PC-3 (cell line): ENCODE measurements around the gene ALKBH2.

Experiments
- CTCF ChIP-seq: fragments of 300-600 bp; sonication (generic); conservative IDR thresholded peaks from 2 replicates; pipeline ENCODE4 v1.5.1; 2017; ENCODE audit warnings: antibody characterized with exemption, low read depth, mild to moderate bottlenecking, low read length
- EZH2 ChIP-seq: fragments of 300-600 bp; sonication (generic); IDR thresholded peaks from one replicate; pipeline ENCODE4 v1.6.1; 2017; ENCODE audit warnings: antibody characterized with exemption, mild to moderate bottlenecking, low read length; ENCODE audit not compliant: unreplicated experiment
- EZH2phosphoT487 ChIP-seq: fragments of 300-600 bp; sonication (generic); IDR thresholded peaks from 2 replicates; pipeline ENCODE4 v1.6.1; 2018; ENCODE audit warnings: mild to moderate bottlenecking, antibody characterized with exemption, low read length, borderline replicate concordance

- no peak for TF ChIP-seq CTCF
- no peak for TF ChIP-seq EZH2
- no peak for TF ChIP-seq EZH2phosphoT487
Observed at GRCh38 chr12:109127533-109128242, 34.4 kb upstream of the ALKBH2 start.
